Stimulated activated CD4-positive, alpha-beta T cell treated with anti-CD3 and anti-CD28 coated beads, Interleukin-12 subunit alpha, Interleukin-12 subunit beta, amount 100 ng/mL, for 48 hours (primary cell): Measurements from ENCODE around the gene LDLRAD4.

Experiments used
- DNase-seq, 3 donors: peaks; one replicate each; pipeline ENCODE4 v3.0.0-alpha.2; 2020; ENCODE audit warnings: low read depth in 2 of 3, low spot score in 1 of 3

LDLRAD4 gene

GRCh38 chr18:13441736-13442135, 223.2 kb downstream of the LDLRAD4 start:
- DNase-seq, result no peak

GRCh38 chr18:13442451-13442850, 223.9 kb downstream of the LDLRAD4 start:
- no peak for DNase-seq

- DNase-seq, result no peak
Measured at GRCh38 chr18:13443552-13443951, 225.0 kb downstream of the LDLRAD4 start.

- no peak for DNase-seq
Measured at GRCh38 chr18:13444430-13445240, 226.1 kb downstream of the LDLRAD4 start.

- DNase-seq, result no peak
Measured at GRCh38 chr18:13445241-13445897, 226.8 kb downstream of the LDLRAD4 start.

GRCh38 chr18:13446024-13446423, 227.5 kb downstream of the LDLRAD4 start:
- no peak for DNase-seq

- DNase-seq, result peak in 2 of 3 donors; percentile 30 to 53
Measured at GRCh38 chr18:13446610-13447461, 228.3 kb downstream of the LDLRAD4 start.

- no peak for DNase-seq
Measured at GRCh38 chr18:13447621-13448334, 229.2 kb downstream of the LDLRAD4 start.

- DNase-seq, result no peak
Measured at GRCh38 chr18:13448335-13448795, 229.8 kb downstream of the LDLRAD4 start.

GRCh38 chr18:13449651-13450050, 231.1 kb downstream of the LDLRAD4 start:
- DNase-seq, result no peak

- no peak for DNase-seq
Measured at GRCh38 chr18:13450289-13451212, 232.0 kb downstream of the LDLRAD4 start.

GRCh38 chr18:13451213-13451540, 232.6 kb downstream of the LDLRAD4 start:
- no peak for DNase-seq

GRCh38 chr18:13451661-13452387, 233.3 kb downstream of the LDLRAD4 start:
- DNase-seq, result no peak

- DNase-seq, result no peak
Measured at GRCh38 chr18:13452388-13452811, 233.8 kb downstream of the LDLRAD4 start.

- DNase-seq, result no peak
Measured at GRCh38 chr18:13452871-13453680, 234.5 kb downstream of the LDLRAD4 start.

GRCh38 chr18:13453714-13454113, 235.2 kb downstream of the LDLRAD4 start:
- DNase-seq, result no peak

- DNase-seq, result no peak
Measured at GRCh38 chr18:13454363-13455150, 236.0 kb downstream of the LDLRAD4 start.

- DNase-seq, result no peak
Measured at GRCh38 chr18:13455471-13455870, 236.9 kb downstream of the LDLRAD4 start.
